HCT116 (cell line): ENCODE measurements around the gene CALHM3. TPM values are rescaled to one million over a fixed set of nuclear protein-coding genes. Genes with fewer than 3 reads are reported as not detected.
A peak's percentile ranks its signal among the peaks of the same experiment; 100 is the strongest.

Experiments
- ATAC-seq: fragments of 200-7000 bp; cut with Tn5 transposase; 2 replicates; pipeline ENCODE4 v1.9.1; 2020; ENCODE audit warnings: mild to moderate bottlenecking, moderate library complexity
- BruUV-seq: library from RNA; stranded (reverse); fragments of 400-500 nt; replicated peaks from 2 replicates; lab custom pipeline; 2021; lab: Mats Ljungman, UMichigan
- CTCF ChIA-PET: fragments of 300-600 bp; sonication (Branson Sonifier 250); formaldehyde crosslinking; loops from one replicate; lab custom pipeline; 2021; ENCODE audit warnings: antibody characterized with exemption; lab: Charles Lee
- POLR2A ChIA-PET: fragments of 300-600, 350-600 bp; sonication (Branson Sonifier 250); formaldehyde crosslinking; loops from one replicate; lab custom pipeline; 2021; ENCODE audit warnings: antibody characterized with exemption; lab: Charles Lee
- RAD21 ChIA-PET, 2 experiments: fragments of 300-600 bp; sonication (Branson Sonifier 250); formaldehyde crosslinking; loops; one replicate each; lab custom pipeline; 2023; ENCODE audit warnings: low total read pairs in 2 of 2; ENCODE audit not compliant: uncharacterized antibody in 2 of 2, unreplicated experiment in 2 of 2, low non-redundant PET in 1 of 2; lab: Charles Lee
- DNase-seq: peaks from one replicate; pipeline ENCODE4 v3.0.0-alpha.2; 2010; ENCODE audit warnings: low read depth, low spot score
- H2AFZ ChIP-seq: fragments of 200-600 bp; shearing (Covaris generic), sonication (generic); 2 replicates; pipeline ENCODE4 v1.6.1; 2017; ENCODE audit warnings: low read depth, mixed run types, mixed read lengths, antibody characterized with exemption, low read length; ENCODE audit not compliant: poor library complexity, severe bottlenecking
- H3K27ac ChIP-seq: 2 replicates; pipeline ENCODE4 v1.5.1; 2012; ENCODE audit warnings: low read depth, low read length
- H3K27me3 ChIP-seq: fragments of 200-600 bp; sonication (generic); 2 replicates; pipeline ENCODE4 v1.6.1; 2016; ENCODE audit warnings: mixed run types, low read length, mixed read lengths; ENCODE audit not compliant: insufficient read depth
- H3K36me3 ChIP-seq, 2 experiments: fragments of 200-500 bp in 1 of 2; fragments of 200-600 bp in 1 of 2; sonication (Bioruptor generic) in 1 of 2; sonication (generic) in 1 of 2; 2 replicates each; pipeline versions ENCODE4 v1.5.1 to v1.6.1; 2014 to 2016; ENCODE audit warnings: low read length in 2 of 2, inconsistent platforms in 1 of 2, mixed read lengths in 1 of 2, mixed run types in 1 of 2; ENCODE audit not compliant: insufficient read depth in 2 of 2, control insufficient read depth in 1 of 2
- H3K4me1 ChIP-seq, 2 experiments: fragments of 200-600 bp in 1 of 2; sonication (generic) in 1 of 2; 2 replicates each; pipeline versions ENCODE4 v1.5.1 to v1.6.1; 2012 to 2017; ENCODE audit warnings: low read length in 2 of 2, inconsistent platforms in 1 of 2, mild to moderate bottlenecking in 1 of 2, mixed read lengths in 1 of 2, mixed run types in 1 of 2, moderate library complexity in 1 of 2; ENCODE audit not compliant: insufficient read depth in 2 of 2, control insufficient read depth in 1 of 2
- H3K4me2 ChIP-seq: fragments of 200-600 bp; sonication (generic); 2 replicates; pipeline ENCODE4 v1.6.1; 2017; ENCODE audit warnings: mixed run types, low read length, mixed read lengths
- H3K4me3 ChIP-seq, 2 experiments: fragments of 200-600 bp in 1 of 2; sonication (generic) in 1 of 2; replicated peaks in 1 of 2; 2 replicates each; pipeline ENCODE4 v1.5.1; 2011 to 2016; ENCODE audit warnings: low read length in 2 of 2, control low read depth in 1 of 2, low read depth in 1 of 2, mild to moderate bottlenecking in 1 of 2, mixed read lengths in 1 of 2, mixed run types in 1 of 2
- H3K79me2 ChIP-seq: fragments of 200-600 bp; sonication (generic); 2 replicates; pipeline ENCODE4 v1.6.1; 2017; ENCODE audit warnings: mild to moderate bottlenecking, mixed run types, low read length, moderate library complexity, mixed read lengths; ENCODE audit not compliant: insufficient read depth
- H3K9ac ChIP-seq: fragments of 200-600 bp; sonication (generic); 2 replicates; pipeline ENCODE4 v1.6.1; 2016; ENCODE audit warnings: low read length, mixed read lengths
- H3K9me2 ChIP-seq: fragments of 200-600 bp; sonication (generic), shearing (Covaris generic); 2 replicates; pipeline ENCODE4 v1.6.1; 2017; ENCODE audit warnings: mixed run types, mild to moderate bottlenecking, moderate library complexity; ENCODE audit not compliant: insufficient read depth
- H3K9me3 ChIP-seq, 2 experiments: fragments of 200-500 bp in 1 of 2; fragments of 200-600 bp in 1 of 2; sonication (Bioruptor generic) in 1 of 2; sonication (generic) in 1 of 2; 2 replicates each; pipeline ENCODE4 v1.6.1; 2014 to 2017; ENCODE audit warnings: low read length in 2 of 2, mixed read lengths in 2 of 2, inconsistent platforms in 1 of 2, low read depth in 1 of 2, mild to moderate bottlenecking in 1 of 2, mixed run types in 1 of 2, moderate library complexity in 1 of 2; ENCODE audit not compliant: control insufficient read depth in 1 of 2, insufficient read depth in 1 of 2
- H4K20me1 ChIP-seq: fragments of 200-600 bp; sonication (generic), shearing (Covaris generic); 2 replicates; pipeline ENCODE4 v1.6.1; 2017; ENCODE audit warnings: mixed run types, mild to moderate bottlenecking, moderate library complexity; ENCODE audit not compliant: insufficient read depth
- CBX3 ChIP-seq: IDR thresholded peaks from 2 replicates; pipeline ENCODE4 v1.6.1; 2012; ENCODE audit warnings: low read depth
- CEBPB ChIP-seq: IDR thresholded peaks from 2 replicates; pipeline ENCODE4 v1.6.1; 2012; ENCODE audit warnings: low read depth
- EGR1 ChIP-seq: IDR thresholded peaks from 2 replicates; pipeline ENCODE4 v1.6.1; 2012; ENCODE audit warnings: low read depth
- ELF1 ChIP-seq: IDR thresholded peaks from 2 replicates; pipeline ENCODE4 v1.6.1; 2012; ENCODE audit warnings: low read depth, borderline replicate concordance
- EZH2 ChIP-seq: fragments of 200-600 bp; sonication (generic); IDR thresholded peaks from 2 replicates; pipeline ENCODE4 v1.6.1; 2017; ENCODE audit warnings: antibody characterized with exemption, mixed run types
- FOSL1 ChIP-seq: IDR thresholded peaks from 2 replicates; pipeline ENCODE4 v1.6.1; 2012; ENCODE audit warnings: low read depth
- JUND ChIP-seq: IDR thresholded peaks from 2 replicates; pipeline ENCODE4 v1.6.1; 2012
- POLR2A ChIP-seq: IDR thresholded peaks from 2 replicates; pipeline ENCODE4 v1.7.0; 2011; ENCODE audit warnings: borderline replicate concordance; ENCODE audit not compliant: insufficient read depth, insufficient read length; ENCODE audit errors: extremely low read depth
- RAD21 ChIP-seq: IDR thresholded peaks from 2 replicates; pipeline ENCODE4 v1.6.1; 2012; ENCODE audit warnings: low read depth, mild to moderate bottlenecking
- TCF7L2 ChIP-seq: IDR thresholded peaks from 2 replicates; pipeline ENCODE4 v1.7.0; 2011; ENCODE audit warnings: borderline replicate concordance, inconsistent platforms; ENCODE audit not compliant: insufficient read depth, insufficient read length; ENCODE audit errors: extremely low read depth
- YY1 ChIP-seq: IDR thresholded peaks from 2 replicates; pipeline ENCODE4 v1.6.1; 2011; ENCODE audit warnings: low read length, low read depth, moderate library complexity, mild to moderate bottlenecking; ENCODE audit not compliant: insufficient replicate concordance; ENCODE audit errors: extremely low read depth
- ZFX ChIP-seq: fragments of 450-650 bp; IDR thresholded peaks from 2 replicates; pipeline ENCODE4 v1.6.1; 2017
- intact Hi-C: fragments of 100-400 bp; cut with micrococcal nuclease; formaldehyde crosslinking; loops from 2 replicates; pipeline ENCODE4 v1.10.0; 2022
- total RNA-seq: library from RNA; stranded (reverse); gene quantifications from one replicate; pipeline ENCODE4 v1.2.1, GENCODE V29; 2021; ENCODE audit not compliant: unreplicated experiment
- TF ChIP-seq, protein P1 (sequence below): IDR thresholded peaks from 2 replicates; pipeline ENCODE4 v1.6.1; 2011; ENCODE audit warnings: mild to moderate bottlenecking, low read length, moderate library complexity; ENCODE audit not compliant: insufficient replicate concordance; ENCODE audit errors: extremely low read depth
- TF ChIP-seq, protein P2 (sequence below): IDR thresholded peaks from 2 replicates; pipeline ENCODE4 v1.6.1; 2012
- TF ChIP-seq, protein P3 (sequence below): IDR thresholded peaks from 2 replicates; pipeline ENCODE4 v1.6.1; 2012

Gene CALHM3
- total RNA-seq, 1 experiment from 2014 or later: 0.49 TPM

DNA sequence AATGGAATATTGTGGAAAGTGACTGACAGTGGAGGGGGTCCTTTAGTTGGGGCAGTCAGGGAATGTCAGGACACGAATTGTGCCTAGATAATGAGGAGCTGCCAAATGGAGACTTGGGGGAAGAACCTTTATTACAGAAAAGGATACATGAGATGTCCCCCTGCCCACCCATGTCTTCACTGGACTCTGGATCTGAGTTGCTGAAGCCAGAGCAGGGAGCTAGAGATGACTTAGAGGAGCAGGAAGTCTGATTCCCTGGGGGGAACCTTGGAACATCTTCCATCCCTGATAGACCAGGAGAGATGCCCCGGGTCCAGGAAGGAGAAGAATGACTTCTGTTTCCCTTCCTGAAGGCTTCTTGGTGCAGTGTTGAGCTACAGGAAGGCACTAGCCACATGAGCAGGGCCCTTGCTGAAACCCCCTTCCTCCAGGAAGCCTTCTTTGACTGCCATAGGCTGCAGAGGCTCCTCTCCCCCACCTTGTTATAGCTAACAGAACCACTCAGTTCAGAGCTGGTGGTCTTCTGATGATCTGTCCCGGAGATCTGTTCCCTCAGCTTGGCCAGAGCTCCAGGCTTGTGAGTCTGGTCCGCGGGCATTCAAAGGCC lies 13.7 kb upstream of the CALHM3 start:
- Histone ChIP-seq H3K4me1 (peaks cover 15 to 28% of the 10 kb centered on the region in 2 experiments), H3K4me3 (no peak overlapping the region), H3K4me2 (peak overlapping the region; percentile 54), H3K9me3 (no peaks in the 10 kb centered on the region), H3K79me2 (no peaks in the 10 kb centered on the region), H2AFZ (peak overlapping the region; percentile 62), H3K9ac (no peak overlapping the region), H3K27me3 (no peaks in the 10 kb centered on the region), H3K27ac (no peak overlapping the region), H4K20me1 (no peaks in the 10 kb centered on the region)
- ChIA-PET RAD21 (interaction anchor here in 1 of 2 experiments (1.2 kb wide), 1 partner anchor 100 kb away, joined by 3 read pairs; no protein-coding TSS in a partner anchor), POLR2A (interaction anchor here (1.8 kb wide), 1 partner anchor 12 kb away, joined by 5 read pairs; no protein-coding TSS in a partner anchor), CTCF (interaction anchor here (1.3 to 2.6 kb wide), 5 partner anchors 10 to 101 kb away, joined by 4 to 13 read pairs (median 6); no protein-coding TSS in a partner anchor)
- intact Hi-C loops: loop anchor here (2.0 kb wide), 1 partner anchor 50 kb away; no protein-coding TSS in a partner anchor
- no TSS peak for BruUV-seq
- TF ChIP-seq CBX3: no peak
- TF ChIP-seq, protein P1, sequence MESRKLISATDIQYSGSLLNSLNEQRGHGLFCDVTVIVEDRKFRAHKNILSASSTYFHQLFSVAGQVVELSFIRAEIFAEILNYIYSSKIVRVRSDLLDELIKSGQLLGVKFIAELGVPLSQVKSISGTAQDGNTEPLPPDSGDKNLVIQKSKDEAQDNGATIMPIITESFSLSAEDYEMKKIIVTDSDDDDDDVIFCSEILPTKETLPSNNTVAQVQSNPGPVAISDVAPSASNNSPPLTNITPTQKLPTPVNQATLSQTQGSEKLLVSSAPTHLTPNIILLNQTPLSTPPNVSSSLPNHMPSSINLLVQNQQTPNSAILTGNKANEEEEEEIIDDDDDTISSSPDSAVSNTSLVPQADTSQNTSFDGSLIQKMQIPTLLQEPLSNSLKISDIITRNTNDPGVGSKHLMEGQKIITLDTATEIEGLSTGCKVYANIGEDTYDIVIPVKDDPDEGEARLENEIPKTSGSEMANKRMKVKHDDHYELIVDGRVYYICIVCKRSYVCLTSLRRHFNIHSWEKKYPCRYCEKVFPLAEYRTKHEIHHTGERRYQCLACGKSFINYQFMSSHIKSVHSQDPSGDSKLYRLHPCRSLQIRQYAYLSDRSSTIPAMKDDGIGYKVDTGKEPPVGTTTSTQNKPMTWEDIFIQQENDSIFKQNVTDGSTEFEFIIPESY: no peak
- TF ChIP-seq ELF1: no peak
- TF ChIP-seq, protein P2, sequence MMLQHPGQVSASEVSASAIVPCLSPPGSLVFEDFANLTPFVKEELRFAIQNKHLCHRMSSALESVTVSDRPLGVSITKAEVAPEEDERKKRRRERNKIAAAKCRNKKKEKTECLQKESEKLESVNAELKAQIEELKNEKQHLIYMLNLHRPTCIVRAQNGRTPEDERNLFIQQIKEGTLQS: no peak
- TF ChIP-seq YY1: no peak
- no peak for TF ChIP-seq TCF7L2
- TF ChIP-seq EZH2: no peak
- TF ChIP-seq RAD21: no peak
- no peak for TF ChIP-seq CEBPB
- no peak for TF ChIP-seq EGR1
- no peak for TF ChIP-seq FOSL1
- TF ChIP-seq, protein P3, sequence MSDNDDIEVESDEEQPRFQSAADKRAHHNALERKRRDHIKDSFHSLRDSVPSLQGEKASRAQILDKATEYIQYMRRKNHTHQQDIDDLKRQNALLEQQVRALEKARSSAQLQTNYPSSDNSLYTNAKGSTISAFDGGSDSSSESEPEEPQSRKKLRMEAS: no peak
- TF ChIP-seq ZFX: no peak
- no peak for TF ChIP-seq POLR2A
- no peak for TF ChIP-seq JUND
- TF ChIP-seq, all 23 proteins: peak for 0
- Histone ChIP-seq H3K36me3 (no peaks in the 10 kb centered on the region), H3K9me2 (no peaks in the 10 kb centered on the region)
- no peak for DNase-seq
- no peak for ATAC-seq
